Activated CD8-positive, alpha-beta memory T cell treated with anti-CD3 and anti-CD28 coated beads, Interleukin-2, amount 50 U/mL, for 24 hours (primary cell): ENCODE measurements around the gene MRGPRX4.
"Not testable (repeated sequence)": the region's sequence is repeated elsewhere in the genome, so short reads cannot be mapped to it uniquely, and the experiment has no call there.

ENCODE experiments used
- DNase-seq: peaks from one replicate; pipeline ENCODE4 v3.0.0-alpha.2; 2020; ENCODE audit errors: extremely low read depth

Gene MRGPRX4

GRCh38 chr11:18172666-18173065, at the start of gene MRGPRX4:
MRGPRX4 (plus strand) TSS chr11:18172837; CDS start chr11:18173257, 420 bp downstream.
- DNase-seq = no peak

GRCh38 chr11:18131115-18131514, 41.5 kb upstream of the MRGPRX4 start:
- DNase-seq = not testable (repeated sequence)

GRCh38 chr11:18132341-18132740, 40.3 kb upstream of the MRGPRX4 start, which contains the start of gene MRGPRX3:
MRGPRX3 (plus strand) TSS chr11:18132571; CDS start chr11:18137203, 4,632 bp downstream.
- DNase-seq = no peak

GRCh38 chr11:18135308-18135707, 37.3 kb upstream of the MRGPRX4 start:
- DNase-seq = no peak

GRCh38 chr11:18137186-18137800, 35.3 kb upstream of the MRGPRX4 start:
- DNase-seq = no peak

- no peak for DNase-seq
Observed at GRCh38 chr11:18140145-18140544, 32.5 kb upstream of the MRGPRX4 start.

- no peak for DNase-seq
Observed at GRCh38 chr11:18144243-18144642, 28.4 kb upstream of the MRGPRX4 start.

- DNase-seq = no peak
Observed at GRCh38 chr11:18145025-18145424, 27.6 kb upstream of the MRGPRX4 start.

- DNase-seq = no peak
Observed at GRCh38 chr11:18145837-18146236, 26.8 kb upstream of the MRGPRX4 start.

GRCh38 chr11:18151581-18151980, 21.1 kb upstream of the MRGPRX4 start:
- DNase-seq = no peak

- DNase-seq = no peak
Observed at GRCh38 chr11:18168372-18168771, 4.3 kb upstream of the MRGPRX4 start.

GRCh38 chr11:18171377-18172000, 1.1 kb upstream of the MRGPRX4 start:
- no peak for DNase-seq

GRCh38 chr11:18173225-18173866, 709 bp downstream of the MRGPRX4 start:
- no peak for DNase-seq

GRCh38 chr11:18188796-18189195, 16.2 kb downstream of the MRGPRX4 start:
- DNase-seq = no peak

GRCh38 chr11:18189476-18190245, 17.0 kb downstream of the MRGPRX4 start:
- not testable (repeated sequence) for DNase-seq

- no peak for DNase-seq
Observed at GRCh38 chr11:18191376-18191775, 18.7 kb downstream of the MRGPRX4 start.

GRCh38 chr11:18193010-18193409, 20.4 kb downstream of the MRGPRX4 start:
- DNase-seq = no peak

GRCh38 chr11:18196532-18196931, 23.9 kb downstream of the MRGPRX4 start:
- no peak for DNase-seq

GRCh38 chr11:18197738-18198137, 25.1 kb downstream of the MRGPRX4 start:
- not testable (repeated sequence) for DNase-seq

GRCh38 chr11:18203723-18204122, 31.1 kb downstream of the MRGPRX4 start:
- DNase-seq = no peak

- DNase-seq = no peak
Observed at GRCh38 chr11:18204220-18204619, 31.6 kb downstream of the MRGPRX4 start.

- DNase-seq = no peak
Observed at GRCh38 chr11:18204771-18205170, 32.1 kb downstream of the MRGPRX4 start.
